Astrocyte (in vitro differentiated cells and primary cell): ENCODE results near the gene PAX8.
"Not testable (repeated sequence)": the region's sequence is repeated elsewhere in the genome, so short reads cannot be mapped to it uniquely, and the experiment has no call there.

Experiments used
- EZH2 ChIP-seq: IDR thresholded peaks from 2 replicates; pipeline ENCODE4 v1.6.1; 2012; ENCODE audit warnings: mild to moderate bottlenecking, low read length, inconsistent platforms; ENCODE audit not compliant: insufficient read depth
- TF ChIP-seq, protein P1 (sequence below): IDR thresholded peaks from 2 replicates; pipeline ENCODE4 v1.5.1; 2011; ENCODE audit warnings: low read depth, mild to moderate bottlenecking, inconsistent platforms, low read length, moderate library complexity; ENCODE audit not compliant: insufficient read depth

DNA sequence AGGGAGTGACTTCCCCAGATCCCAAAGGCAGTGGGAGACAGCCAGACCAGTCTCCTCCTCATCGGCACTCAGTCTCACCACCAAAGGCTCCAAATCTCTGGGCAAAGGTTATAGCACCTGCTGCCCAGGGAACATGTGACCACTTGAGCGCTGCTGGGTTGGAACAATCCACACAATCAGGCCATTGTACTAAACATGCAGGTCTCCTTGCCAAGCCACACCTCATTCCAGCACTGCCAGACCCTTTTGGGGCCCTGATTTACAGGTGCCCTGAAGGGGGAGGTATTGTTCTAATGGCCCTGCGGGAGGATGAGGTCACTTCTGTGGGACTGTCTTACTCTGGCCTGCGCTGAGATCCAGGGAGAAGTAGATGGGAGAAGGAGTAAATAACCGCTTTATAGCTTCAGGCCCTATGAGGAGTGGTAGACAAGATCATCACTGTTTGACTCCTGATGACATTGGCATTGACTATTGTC is 10.0 kb upstream of the PAX8 start:
- TF ChIP-seq, protein P1, sequence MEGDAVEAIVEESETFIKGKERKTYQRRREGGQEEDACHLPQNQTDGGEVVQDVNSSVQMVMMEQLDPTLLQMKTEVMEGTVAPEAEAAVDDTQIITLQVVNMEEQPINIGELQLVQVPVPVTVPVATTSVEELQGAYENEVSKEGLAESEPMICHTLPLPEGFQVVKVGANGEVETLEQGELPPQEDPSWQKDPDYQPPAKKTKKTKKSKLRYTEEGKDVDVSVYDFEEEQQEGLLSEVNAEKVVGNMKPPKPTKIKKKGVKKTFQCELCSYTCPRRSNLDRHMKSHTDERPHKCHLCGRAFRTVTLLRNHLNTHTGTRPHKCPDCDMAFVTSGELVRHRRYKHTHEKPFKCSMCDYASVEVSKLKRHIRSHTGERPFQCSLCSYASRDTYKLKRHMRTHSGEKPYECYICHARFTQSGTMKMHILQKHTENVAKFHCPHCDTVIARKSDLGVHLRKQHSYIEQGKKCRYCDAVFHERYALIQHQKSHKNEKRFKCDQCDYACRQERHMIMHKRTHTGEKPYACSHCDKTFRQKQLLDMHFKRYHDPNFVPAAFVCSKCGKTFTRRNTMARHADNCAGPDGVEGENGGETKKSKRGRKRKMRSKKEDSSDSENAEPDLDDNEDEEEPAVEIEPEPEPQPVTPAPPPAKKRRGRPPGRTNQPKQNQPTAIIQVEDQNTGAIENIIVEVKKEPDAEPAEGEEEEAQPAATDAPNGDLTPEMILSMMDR, result not testable (repeated sequence)
- TF ChIP-seq EZH2, result not testable (repeated sequence)
